HepG2 (cell line): Measurements from ENCODE around the gene DNAJC5. TPM values are rescaled to one million over a fixed set of nuclear protein-coding genes. Genes with fewer than 3 reads are reported as not detected.
A peak's percentile ranks its signal among the peaks of the same experiment; 100 is the strongest.

Experiments used
- AGO1 ChIP-seq: fragments of 200-400 bp; formaldehyde crosslinking; IDR thresholded peaks from 2 replicates; pipeline ENCODE4 v1.6.1; 2017; ENCODE audit warnings: mild to moderate bottlenecking, low read depth, low read length, moderate library complexity; ENCODE audit not compliant: poor library complexity, severe bottlenecking
- ATF7 ChIP-seq, 2 experiments: fragments of 450-650 bp in 1 of 2; sonication (generic) in 1 of 2; formaldehyde crosslinking in 1 of 2; IDR thresholded peaks; 2 replicates each; pipeline versions ENCODE4 v1.4.0 to v1.6.1; 2016 to 2020; ENCODE audit warnings: antibody characterized with exemption in 1 of 2, mild to moderate bottlenecking in 1 of 2, missing genetic modification reagents in 1 of 2
- ELF4 ChIP-seq: sonication (generic); formaldehyde crosslinking; IDR thresholded peaks from 2 replicates; pipeline ENCODE4 v1.5.0; 2020; ENCODE audit warnings: missing genetic modification reagents, mild to moderate bottlenecking, moderate library complexity, borderline replicate concordance
- ELK4 ChIP-seq: sonication (generic); formaldehyde crosslinking; IDR thresholded peaks from 2 replicates; pipeline ENCODE4 v1.9.0; 2021; ENCODE audit warnings: missing genetic modification reagents, borderline replicate concordance
- FOXM1 ChIP-seq: sonication (generic); formaldehyde crosslinking; IDR thresholded peaks from 2 replicates; pipeline ENCODE4 v1.5.0; 2020; ENCODE audit warnings: missing genetic modification reagents
- GATAD2A ChIP-seq: IDR thresholded peaks from 2 replicates; pipeline ENCODE4 v1.6.1; 2016
- GMEB1 ChIP-seq: sonication (generic); formaldehyde crosslinking; IDR thresholded peaks from 2 replicates; pipeline ENCODE4 v1.5.1; 2020; ENCODE audit warnings: missing genetic modification reagents, mild to moderate bottlenecking, borderline replicate concordance
- HDAC6 ChIP-seq: fragments of 200-600 bp; sonication (generic); IDR thresholded peaks from 2 replicates; pipeline ENCODE4 v1.7.0; 2017; ENCODE audit warnings: mild to moderate bottlenecking, antibody characterized with exemption, low read length, low read depth
- HNRNPL ChIP-seq: fragments of 200-400 bp; formaldehyde crosslinking; IDR thresholded peaks from 2 replicates; pipeline ENCODE4 v1.6.1; 2017; ENCODE audit warnings: mild to moderate bottlenecking, low read depth, low read length
- HOXA3 ChIP-seq: sonication (generic); formaldehyde crosslinking; IDR thresholded peaks from 2 replicates; pipeline ENCODE4 v1.5.0; 2020; ENCODE audit warnings: missing genetic modification reagents
- JUN ChIP-seq: sonication (generic); formaldehyde crosslinking; IDR thresholded peaks from 2 replicates; pipeline ENCODE4 v1.4.0; 2020; ENCODE audit warnings: mild to moderate bottlenecking, missing genetic modification reagents
- MEIS2 ChIP-seq: sonication (generic); formaldehyde crosslinking; IDR thresholded peaks from 2 replicates; pipeline ENCODE4 v1.9.0; 2021; ENCODE audit warnings: mild to moderate bottlenecking, missing genetic modification reagents
- PCBP1 ChIP-seq: fragments of 200-400 bp; formaldehyde crosslinking; IDR thresholded peaks from 2 replicates; pipeline ENCODE4 v1.6.1; 2017; ENCODE audit warnings: mild to moderate bottlenecking, low read depth, low read length, borderline replicate concordance
- PHF8 ChIP-seq: sonication (generic); formaldehyde crosslinking; IDR thresholded peaks from 2 replicates; pipeline ENCODE4 v1.5.0; 2020; ENCODE audit warnings: missing genetic modification reagents
- POLR2G ChIP-seq: fragments of 200-400 bp; formaldehyde crosslinking; IDR thresholded peaks from 2 replicates; pipeline ENCODE4 v1.6.1; 2018; ENCODE audit warnings: mild to moderate bottlenecking, low read depth, low read length, moderate library complexity
- PPARG ChIP-seq: conservative IDR thresholded peaks from 2 replicates; pipeline ENCODE4 v1.6.1; 2016; ENCODE audit warnings: missing biosample characterization, missing genetic modification reagents
- PRPF4 ChIP-seq: fragments of 200-400 bp; formaldehyde crosslinking; IDR thresholded peaks from 2 replicates; pipeline ENCODE4 v1.6.1; 2016; ENCODE audit warnings: low read length, low read depth; ENCODE audit not compliant: poor library complexity, severe bottlenecking
- RBAK ChIP-seq: sonication (generic); formaldehyde crosslinking; IDR thresholded peaks from 2 replicates; pipeline ENCODE4 v1.5.1; 2020; ENCODE audit warnings: mild to moderate bottlenecking, missing genetic modification reagents
- SRF ChIP-seq: IDR thresholded peaks from 2 replicates; pipeline ENCODE4 v1.6.1; 2011; ENCODE audit warnings: mild to moderate bottlenecking, low read depth, low read length, moderate library complexity
- TCF7L2 ChIP-seq: IDR thresholded peaks from 2 replicates; pipeline ENCODE4 v1.6.1; 2011; ENCODE audit warnings: mild to moderate bottlenecking, low read depth, low read length, moderate library complexity
- U2AF2 ChIP-seq: fragments of 200-400 bp; formaldehyde crosslinking; IDR thresholded peaks from 2 replicates; pipeline ENCODE4 v1.6.1; 2017; ENCODE audit warnings: low read depth, mild to moderate bottlenecking, low read length
- ZFX ChIP-seq: sonication (generic); formaldehyde crosslinking; IDR thresholded peaks from 2 replicates; pipeline ENCODE4 v1.4.0; 2020; ENCODE audit warnings: mild to moderate bottlenecking, low read depth, missing genetic modification reagents, moderate library complexity
- ZNF24 ChIP-seq: fragments of 450-650 bp; IDR thresholded peaks from 2 replicates; pipeline ENCODE4 v1.6.1; 2017; ENCODE audit warnings: antibody characterized with exemption, mild to moderate bottlenecking
- ZNF781 ChIP-seq: sonication (generic); formaldehyde crosslinking; IDR thresholded peaks from 2 replicates; pipeline ENCODE4 v1.5.1; 2020; ENCODE audit warnings: borderline replicate concordance, mild to moderate bottlenecking, missing genetic modification reagents; ENCODE audit errors: not compliant biosample characterization
- ZNF879 ChIP-seq: sonication (generic); formaldehyde crosslinking; IDR thresholded peaks from 2 replicates; pipeline ENCODE4 v1.8.1; 2023; ENCODE audit warnings: missing genetic modification reagents
- ZZZ3 ChIP-seq: sonication (generic); formaldehyde crosslinking; IDR thresholded peaks from 2 replicates; pipeline ENCODE4 v1.4.0; 2020; ENCODE audit warnings: missing genetic modification reagents, mild to moderate bottlenecking, borderline replicate concordance
- polyA plus RNA-seq, 8 experiments: library from polyadenylated mRNA; depleted of rRNA in 3 of 8; stranded (reverse) in 7 of 8; unstranded in 1 of 8; fragments of >200 nt; fragmentation: Illumina TruSeq in 4 of 8; extraction: Trizol in 4 of 8; gene quantifications; 2 replicates each; pipeline versions ENCODE4 v1.2.1 to v1.2.3, GENCODE V29; 2011 to 2016; ENCODE audit warnings: low read depth in 4 of 8, missing spikeins in 1 of 8, mixed read lengths in 1 of 8; ENCODE audit not compliant: insufficient read depth in 1 of 8
- total RNA-seq, 5 experiments: library from RNA; depleted of rRNA; stranded (reverse); fragments of >200 nt; fragmentation: Illumina TruSeq; extraction: Trizol; gene quantifications; 2 replicates each; pipeline ENCODE4 v1.2.3, GENCODE V29; 2016; ENCODE audit warnings: low read depth in 1 of 5
- TF ChIP-seq, protein P1 (sequence below): sonication (generic); formaldehyde crosslinking; IDR thresholded peaks from 2 replicates; pipeline ENCODE4 v1.4.0; 2020; ENCODE audit warnings: missing genetic modification reagents; ENCODE audit errors: not compliant biosample characterization

The DNAJC5 gene
- total and polyA plus RNA-seq, 2 of the 13 experiments (the other 11 are each of a cell fraction or from before 2014, with no cell fraction given): 42.8 to 64.5 TPM

DNA sequence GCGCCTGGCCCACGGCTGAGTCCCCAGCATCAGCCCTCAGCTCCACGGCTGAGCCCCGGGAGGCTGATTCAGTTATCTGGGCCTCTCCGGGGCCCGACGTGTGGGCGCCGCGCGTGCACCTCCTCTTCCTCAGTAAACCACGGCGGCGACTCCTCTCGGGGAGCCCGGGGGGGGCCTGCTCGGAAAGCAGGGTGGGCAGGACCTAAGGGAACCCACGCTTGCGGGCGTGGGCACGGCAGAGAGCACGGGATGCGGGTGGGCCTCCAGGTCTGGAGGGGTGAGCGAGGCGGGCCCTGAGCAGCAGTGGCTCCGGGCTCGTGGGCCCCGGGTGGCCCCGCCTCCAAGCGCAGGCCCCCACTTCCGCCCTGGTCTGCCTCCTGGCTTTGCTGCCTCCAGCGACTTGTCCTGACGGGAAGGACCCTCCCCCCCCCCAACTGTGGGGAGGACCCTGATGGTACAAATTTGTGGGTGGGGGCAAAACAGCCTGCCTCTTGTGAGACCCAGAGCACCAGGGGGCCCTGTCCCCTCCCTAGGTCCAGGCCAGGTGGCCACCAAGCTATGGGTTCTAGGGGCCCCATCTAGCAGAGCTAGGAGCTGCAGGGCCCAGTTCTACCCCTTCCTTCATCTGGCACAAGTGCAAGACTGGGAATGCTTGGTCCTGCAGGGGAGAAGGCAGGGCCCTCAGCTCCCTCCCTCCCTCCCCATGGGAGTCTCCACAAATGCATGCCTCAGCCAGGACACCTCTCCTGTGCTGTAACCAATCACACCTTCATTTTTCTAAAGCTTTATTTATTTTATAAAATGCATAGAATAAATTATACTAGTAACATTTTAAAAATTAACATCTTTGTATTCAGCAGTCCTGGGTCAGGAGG is 44.4 kb downstream of the DNAJC5 start (continued):
- TF ChIP-seq, protein P1, sequence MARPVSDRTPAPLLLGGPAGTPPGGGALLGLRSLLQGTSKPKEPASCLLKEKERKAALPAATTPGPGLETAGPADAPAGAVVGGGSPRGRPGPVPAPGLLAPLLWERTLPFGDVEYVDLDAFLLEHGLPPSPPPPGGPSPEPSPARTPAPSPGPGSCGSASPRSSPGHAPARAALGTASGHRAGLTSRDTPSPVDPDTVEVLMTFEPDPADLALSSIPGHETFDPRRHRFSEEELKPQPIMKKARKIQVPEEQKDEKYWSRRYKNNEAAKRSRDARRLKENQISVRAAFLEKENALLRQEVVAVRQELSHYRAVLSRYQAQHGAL (CRISPR knock-in tag): no peak
- TF ChIP-seq ZNF879 (CRISPR knock-in tag) (no peak), AGO1 (peak; percentile 79), JUN (CRISPR knock-in tag) (no peak), ELK4 (no peak), HOXA3 (CRISPR knock-in tag) (peak; percentile 9; the same call in 1 of the 2 replicates), FOXM1 (no peak), POLR2G (peak; percentile 50), HNRNPL (peak; percentile 60; the same call in 1 of the 2 replicates), PHF8 (CRISPR knock-in tag) (peak; percentile 38; the same call in 1 of the 2 replicates), ELF4 (CRISPR knock-in tag) (no peak), U2AF2 (no peak), ZNF24 (no peak), GATAD2A (CRISPR knock-in tag) (no peak), ATF7 (IDR thresholded peaks at IDR 0.05) (no peak), ATF7 (CRISPR knock-in tag; IDR thresholded peaks at IDR 0.05) (no peak), PRPF4 (no peak), ZNF781 (no peak), PCBP1 (0 out of 2 replicates have a peak, but pooled peaks have one; percentile 29), GMEB1 (CRISPR knock-in tag) (no peak), RBAK (CRISPR knock-in tag) (no peak), HDAC6 (no peak), PPARG (CRISPR knock-in tag) (no peak), MEIS2 (no peak), ZZZ3 (CRISPR knock-in tag) (no peak), SRF (no peak), TCF7L2 (no peak), ZFX (peak; percentile 5; the same call in 1 of the 2 replicates)
